GM12878 (cell line): ENCODE measurements around the gene SSNA1.

ENCODE experiments used
- BHLHE40 ChIP-seq, 2 experiments: fragments of 450-650 bp in 1 of 2; IDR thresholded peaks; 2 replicates each; pipeline ENCODE4 v1.6.1; 2011 to 2017; ENCODE audit warnings: low read depth in 2 of 2, borderline replicate concordance in 1 of 2, improper control_type of control experiment in 1 of 2, low read length in 1 of 2, mild to moderate bottlenecking in 1 of 2
- JUND ChIP-seq: IDR thresholded peaks from 2 replicates; pipeline ENCODE4 v1.6.1; 2012; ENCODE audit warnings: low read depth, mild to moderate bottlenecking, low read length, improper control_type of control experiment, moderate library complexity
- NRF1 ChIP-seq: conservative IDR thresholded peaks from 2 replicates; pipeline ENCODE4 v1.6.1; 2011; ENCODE audit warnings: mild to moderate bottlenecking, low read depth, low read length, improper control_type of control experiment
- POLR2AphosphoS2 ChIP-seq: IDR thresholded peaks from 2 replicates; pipeline ENCODE4 v1.6.1; 2011; ENCODE audit warnings: low read depth, mild to moderate bottlenecking, low read length, improper control_type of control experiment, moderate library complexity
- TF ChIP-seq, protein P1 (sequence below), 3 experiments: IDR thresholded peaks in 2 of 3; conservative IDR thresholded peaks in 1 of 3; 2 replicates each; pipeline ENCODE4 v1.5.1; 2011; ENCODE audit warnings: low read depth in 3 of 3, low read length in 3 of 3, mild to moderate bottlenecking in 3 of 3, control low read depth in 2 of 3, moderate library complexity in 2 of 3, inconsistent platforms in 1 of 3, mixed read lengths in 1 of 3; ENCODE audit not compliant: control insufficient read depth in 2 of 3, insufficient read depth in 1 of 3; ENCODE audit errors: extremely low read depth in 1 of 3
- TF ChIP-seq, protein P2 (sequence below): IDR thresholded peaks from 2 replicates; pipeline ENCODE4 v1.6.1; 2012; ENCODE audit warnings: low read depth, low read length, improper control_type of control experiment
- TF ChIP-seq, protein P3 (sequence below): IDR thresholded peaks from 2 replicates; pipeline ENCODE4 v1.6.1; 2011; ENCODE audit warnings: mild to moderate bottlenecking, low read depth, low read length, moderate library complexity; ENCODE audit not compliant: insufficient replicate concordance

- TF ChIP-seq, protein P1, sequence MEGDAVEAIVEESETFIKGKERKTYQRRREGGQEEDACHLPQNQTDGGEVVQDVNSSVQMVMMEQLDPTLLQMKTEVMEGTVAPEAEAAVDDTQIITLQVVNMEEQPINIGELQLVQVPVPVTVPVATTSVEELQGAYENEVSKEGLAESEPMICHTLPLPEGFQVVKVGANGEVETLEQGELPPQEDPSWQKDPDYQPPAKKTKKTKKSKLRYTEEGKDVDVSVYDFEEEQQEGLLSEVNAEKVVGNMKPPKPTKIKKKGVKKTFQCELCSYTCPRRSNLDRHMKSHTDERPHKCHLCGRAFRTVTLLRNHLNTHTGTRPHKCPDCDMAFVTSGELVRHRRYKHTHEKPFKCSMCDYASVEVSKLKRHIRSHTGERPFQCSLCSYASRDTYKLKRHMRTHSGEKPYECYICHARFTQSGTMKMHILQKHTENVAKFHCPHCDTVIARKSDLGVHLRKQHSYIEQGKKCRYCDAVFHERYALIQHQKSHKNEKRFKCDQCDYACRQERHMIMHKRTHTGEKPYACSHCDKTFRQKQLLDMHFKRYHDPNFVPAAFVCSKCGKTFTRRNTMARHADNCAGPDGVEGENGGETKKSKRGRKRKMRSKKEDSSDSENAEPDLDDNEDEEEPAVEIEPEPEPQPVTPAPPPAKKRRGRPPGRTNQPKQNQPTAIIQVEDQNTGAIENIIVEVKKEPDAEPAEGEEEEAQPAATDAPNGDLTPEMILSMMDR (IDR thresholded peaks at IDR 0.05 in 2 of 3, conservative IDR thresholded peaks at IDR 0.05 in 1 of 3; ENCODE audit: control insufficient read depth in 2 of 3, extremely low read depth in 1 of 3, insufficient read depth in 1 of 3, low read depth in 3 of 3, low read length in 3 of 3), result no peak
- no peak for TF ChIP-seq NRF1
- TF ChIP-seq POLR2AphosphoS2, result no peak
- no peak for TF ChIP-seq JUND
- TF ChIP-seq, protein P2, sequence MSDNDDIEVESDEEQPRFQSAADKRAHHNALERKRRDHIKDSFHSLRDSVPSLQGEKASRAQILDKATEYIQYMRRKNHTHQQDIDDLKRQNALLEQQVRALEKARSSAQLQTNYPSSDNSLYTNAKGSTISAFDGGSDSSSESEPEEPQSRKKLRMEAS, result no peak
- no peak for TF ChIP-seq BHLHE40 (IDR thresholded peaks at IDR 0.05; ENCODE audit: borderline replicate concordance in 1 of 2, low read depth in 2 of 2, low read length in 1 of 2)
- TF ChIP-seq, protein P3, sequence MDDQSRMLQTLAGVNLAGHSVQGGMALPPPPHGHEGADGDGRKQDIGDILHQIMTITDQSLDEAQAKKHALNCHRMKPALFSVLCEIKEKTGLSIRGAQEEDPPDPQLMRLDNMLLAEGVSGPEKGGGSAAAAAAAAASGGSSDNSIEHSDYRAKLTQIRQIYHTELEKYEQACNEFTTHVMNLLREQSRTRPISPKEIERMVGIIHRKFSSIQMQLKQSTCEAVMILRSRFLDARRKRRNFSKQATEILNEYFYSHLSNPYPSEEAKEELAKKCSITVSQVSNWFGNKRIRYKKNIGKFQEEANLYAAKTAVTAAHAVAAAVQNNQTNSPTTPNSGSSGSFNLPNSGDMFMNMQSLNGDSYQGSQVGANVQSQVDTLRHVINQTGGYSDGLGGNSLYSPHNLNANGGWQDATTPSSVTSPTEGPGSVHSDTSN, result no peak
Observed at GRCh38 chr9:137147091-137147792, 41.2 kb upstream of the SSNA1 start.
